Esophagus muscularis mucosa (tissue), 4 donors: ENCODE results near the gene NCR1.

Source experiments
- CTCF ChIP-seq, 3 experiments: fragments of 200-600 bp in 2 of 3; fragments of 450-650 bp in 1 of 3; sonication (generic) in 2 of 3; IDR thresholded peaks; one replicate each; pipeline ENCODE4 v1.5.1; 2017 to 2019; ENCODE audit warnings: antibody characterized with exemption in 3 of 3, mild to moderate bottlenecking in 2 of 3, moderate library complexity in 1 of 3
- EP300 ChIP-seq: sonication (generic); formaldehyde crosslinking; IDR thresholded peaks from one replicate; pipeline ENCODE4 v1.6.1; 2017; ENCODE audit warnings: antibody characterized with exemption
- POLR2A ChIP-seq: fragments of 450-650 bp; IDR thresholded peaks from one replicate; pipeline ENCODE4 v1.6.1; 2017; ENCODE audit warnings: antibody characterized with exemption, moderate library complexity, mild to moderate bottlenecking, low read depth
- POLR2AphosphoS5 ChIP-seq, 2 donors: sonication (generic); formaldehyde crosslinking; IDR thresholded peaks; one replicate each; pipeline ENCODE4 v1.6.1; 2017; ENCODE audit warnings: antibody characterized with exemption in 2 of 2

- TF ChIP-seq CTCF (IDR thresholded peaks at IDR 0.05) (no peak), POLR2A (no peak), POLR2AphosphoS5 (IDR thresholded peaks at IDR 0.05) (no peak), EP300 (no peak)
These were observed 22.7 kb upstream of the NCR1 start for GRCh38 chr19:54883228-54883627.
